H1 (cell line): ENCODE results near the gene IL36A. TPM values are rescaled to one million over a fixed set of nuclear protein-coding genes. Genes with fewer than 3 reads are reported as not detected.

Source experiments
- CEBPB ChIP-seq: IDR thresholded peaks from 2 replicates; pipeline ENCODE4 v1.6.1; 2012; ENCODE audit warnings: low read depth, low read length
- KDM4A ChIP-seq: IDR thresholded peaks from one replicate; pipeline ENCODE4 v1.7.1; 2012; ENCODE audit warnings: low read depth, mild to moderate bottlenecking, moderate library complexity, low read length, inconsistent platforms; ENCODE audit not compliant: severe bottlenecking
- YY1 ChIP-seq: IDR thresholded peaks from 2 replicates; pipeline ENCODE4 v1.6.1; 2011; ENCODE audit warnings: low read depth, mild to moderate bottlenecking, low read length
- polyA plus RNA-seq, 7 experiments: library from polyadenylated mRNA; depleted of rRNA in 3 of 7; stranded (reverse) in 5 of 7; unstranded in 2 of 7; fragments of >200 nt in 5 of 7; fragments of 200-250 nt in 2 of 7; gene quantifications; 1 replicate in 5 of 7; 2 replicates in 1 of 7; 4 replicates in 1 of 7; pipeline versions ENCODE4 v1.2.1 to v1.2.3, GENCODE V29; 2011 to 2013; ENCODE audit warnings: missing spikeins in 2 of 7, mixed read lengths in 2 of 7
- total RNA-seq: library from RNA; stranded (reverse); fragmentation: NEBNext Ultra II Directional; extraction: Animal tissue kit (Norgen Biotek cat#: 25700); gene quantifications from 2 replicates; pipeline ENCODE4 v1.2.1, GENCODE V29; 2021

IL36A gene
- total and polyA plus RNA-seq, 2 of the 8 experiments (the other 6 are each of a cell fraction or from before 2014, with no cell fraction given): not detected

- no peak for TF ChIP-seq CEBPB
- no peak for TF ChIP-seq KDM4A
- TF ChIP-seq YY1: no peak
Measured at GRCh38 chr2:113041871-113042270, 36.6 kb downstream of the IL36A start (continued).
